NK-92 (cell line): ENCODE measurements around the gene ANKFY1.
"Not testable (repeated sequence)": the region's sequence is repeated elsewhere in the genome, so short reads cannot be mapped to it uniquely, and the experiment has no call there.

ENCODE experiments used
- DNase-seq: peaks from one replicate; lab custom pipeline; 2025; ENCODE audit not compliant: unreplicated experiment; lab: John Stamatoyannopoulos, UW

The ANKFY1 gene

DNA sequence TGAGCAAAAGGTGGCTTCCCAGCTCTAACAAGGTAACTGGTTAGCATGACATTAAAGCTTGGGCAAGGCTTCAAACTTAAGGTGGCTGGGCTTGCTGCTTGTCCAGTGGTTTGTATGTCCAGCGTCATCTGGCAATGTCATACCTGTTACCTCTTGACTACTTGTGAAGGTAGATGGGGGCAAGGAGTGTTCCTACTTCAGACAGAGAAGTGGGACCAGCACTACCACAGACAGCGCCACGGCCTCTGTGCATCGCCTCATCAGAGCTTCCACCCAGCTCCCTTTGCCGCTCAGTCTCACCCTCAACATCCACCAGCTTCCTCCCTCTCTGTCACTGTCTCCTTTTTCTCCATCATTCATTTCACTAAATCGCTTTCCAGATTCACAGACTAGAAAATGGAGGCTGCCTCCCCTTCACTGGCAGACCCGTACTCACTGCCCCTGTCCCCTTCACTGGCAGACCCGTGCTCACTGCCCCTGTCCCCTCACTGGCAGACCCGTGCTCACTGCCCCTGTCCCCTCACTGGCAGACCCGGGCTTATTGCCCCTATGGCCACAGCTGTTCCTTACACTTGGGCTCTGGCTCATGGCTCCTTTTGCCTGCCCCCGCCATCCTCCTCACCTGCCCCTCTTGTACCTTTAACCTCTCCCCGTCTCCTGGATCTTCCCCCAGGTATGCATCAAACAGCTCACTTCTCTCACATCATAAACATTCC lies 106.0 kb downstream of the ANKFY1 start:
- no peak for DNase-seq

- DNase-seq, result no peak
Observed at GRCh38 chr17:4156750-4157381, 106.9 kb downstream of the ANKFY1 start.

GRCh38 chr17:4155980-4156620 lies 107.7 kb downstream of the ANKFY1 start:
- no peak for DNase-seq

DNA sequence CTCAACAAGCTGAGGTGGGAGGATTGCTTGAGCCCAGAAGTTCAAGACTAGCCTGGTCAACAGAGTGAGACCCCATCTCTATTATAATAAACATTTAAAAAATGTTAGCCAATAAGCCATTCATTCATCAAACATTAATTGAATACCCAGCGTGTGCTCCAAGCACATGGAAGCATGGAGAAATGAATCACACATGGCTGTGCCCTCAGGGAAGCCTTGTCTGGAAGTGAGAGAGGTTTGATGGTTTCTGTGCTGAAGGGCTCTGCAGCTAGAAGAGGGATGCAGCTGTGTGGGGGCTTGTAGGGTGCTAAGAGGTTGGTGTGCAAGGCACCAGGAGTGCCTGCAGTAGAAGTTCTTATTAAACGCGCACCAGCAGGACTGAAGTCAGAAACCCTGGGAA lies 109.6 kb downstream of the ANKFY1 start:
- no peak for DNase-seq

DNA sequence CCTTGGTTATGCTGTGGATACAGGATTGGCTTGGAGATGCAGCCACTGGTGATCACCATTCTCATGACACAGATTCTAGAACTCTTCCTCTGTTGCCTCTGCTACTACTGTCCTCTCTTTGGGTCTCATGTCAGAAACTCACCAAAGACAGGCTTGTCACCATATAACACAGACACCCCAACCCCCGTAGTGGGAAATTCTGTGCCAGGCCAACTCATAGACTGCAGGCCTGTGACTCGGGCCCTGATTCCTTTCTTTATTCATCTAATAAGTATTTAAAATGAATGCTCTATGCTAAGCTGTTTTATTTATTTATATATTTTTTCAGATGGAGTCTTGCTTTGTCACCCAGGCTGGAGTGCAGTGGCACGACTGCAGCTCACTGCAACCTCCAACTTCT lies 111.3 kb downstream of the ANKFY1 start:
- no peak for DNase-seq

DNA sequence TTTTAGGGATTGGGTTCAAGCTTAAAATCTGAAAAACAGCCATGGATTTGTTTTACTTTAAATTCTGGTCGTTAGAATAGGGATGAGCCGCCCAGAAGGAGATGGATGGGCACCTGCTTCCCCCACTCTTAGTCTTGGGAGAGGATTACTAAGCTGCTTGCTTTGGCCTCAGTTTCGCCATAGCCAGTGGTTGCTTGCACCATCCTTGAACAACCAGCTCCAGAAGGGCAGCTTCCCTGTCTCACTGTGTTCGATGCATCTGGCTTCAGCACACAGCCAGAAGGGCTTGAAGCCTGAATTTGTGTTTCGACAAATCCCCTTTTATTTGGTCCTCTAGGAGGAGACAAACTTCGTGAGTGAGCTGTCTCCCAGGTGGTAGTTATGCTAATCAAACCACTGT lies 113.7 kb downstream of the ANKFY1 start:
- DNase-seq, result no peak

- no peak for DNase-seq
Observed at GRCh38 chr17:4148611-4149308, 115.0 kb downstream of the ANKFY1 start.

DNA sequence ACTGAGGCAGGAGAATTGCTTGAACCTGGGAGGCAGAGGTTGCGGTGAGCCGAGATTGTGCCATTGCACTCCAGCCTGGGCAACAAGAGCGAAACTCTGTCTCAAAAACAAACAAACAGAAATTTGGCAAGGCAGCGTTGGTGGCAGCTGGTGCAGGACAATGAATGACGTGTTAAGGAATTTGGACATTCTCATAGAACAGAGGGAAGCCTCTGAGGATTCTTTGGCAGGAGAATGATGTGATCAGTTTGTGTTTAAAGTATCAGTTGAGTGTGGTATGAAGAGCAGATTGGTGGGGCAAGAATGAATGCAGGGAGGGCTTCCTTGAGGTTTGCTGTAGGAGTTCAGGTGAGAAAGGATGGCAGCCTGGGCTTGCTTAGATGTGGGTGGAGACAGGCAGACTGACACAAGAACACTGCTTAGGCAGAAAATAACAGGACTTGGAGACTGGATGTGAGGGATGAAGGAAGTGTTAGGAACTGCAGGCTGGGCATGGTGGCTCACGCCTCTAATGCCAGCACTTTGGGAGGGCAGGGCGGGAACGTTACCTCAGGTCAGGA lies 115.9 kb downstream of the ANKFY1 start:
- no peak for DNase-seq

GRCh38 chr17:4146641-4147040 lies 117.1 kb downstream of the ANKFY1 start:
- DNase-seq, result no peak

DNA sequence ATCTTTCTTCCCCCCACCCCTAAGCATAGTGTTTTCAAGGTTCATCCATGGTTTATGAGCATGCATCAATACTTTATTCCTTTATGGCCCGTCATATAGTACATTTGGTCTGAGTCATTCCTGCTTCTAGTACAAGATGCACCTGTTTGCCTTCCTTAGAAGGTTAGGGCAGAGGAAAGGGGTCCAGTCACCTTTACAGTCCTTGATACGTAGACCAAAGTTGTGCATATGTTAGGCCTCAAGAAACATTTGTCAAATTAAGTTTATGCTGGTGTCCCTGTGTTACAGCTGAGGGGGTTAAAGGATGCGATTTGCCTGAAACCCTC lies 119.4 kb downstream of the ANKFY1 start:
- DNase-seq, result no peak

DNA sequence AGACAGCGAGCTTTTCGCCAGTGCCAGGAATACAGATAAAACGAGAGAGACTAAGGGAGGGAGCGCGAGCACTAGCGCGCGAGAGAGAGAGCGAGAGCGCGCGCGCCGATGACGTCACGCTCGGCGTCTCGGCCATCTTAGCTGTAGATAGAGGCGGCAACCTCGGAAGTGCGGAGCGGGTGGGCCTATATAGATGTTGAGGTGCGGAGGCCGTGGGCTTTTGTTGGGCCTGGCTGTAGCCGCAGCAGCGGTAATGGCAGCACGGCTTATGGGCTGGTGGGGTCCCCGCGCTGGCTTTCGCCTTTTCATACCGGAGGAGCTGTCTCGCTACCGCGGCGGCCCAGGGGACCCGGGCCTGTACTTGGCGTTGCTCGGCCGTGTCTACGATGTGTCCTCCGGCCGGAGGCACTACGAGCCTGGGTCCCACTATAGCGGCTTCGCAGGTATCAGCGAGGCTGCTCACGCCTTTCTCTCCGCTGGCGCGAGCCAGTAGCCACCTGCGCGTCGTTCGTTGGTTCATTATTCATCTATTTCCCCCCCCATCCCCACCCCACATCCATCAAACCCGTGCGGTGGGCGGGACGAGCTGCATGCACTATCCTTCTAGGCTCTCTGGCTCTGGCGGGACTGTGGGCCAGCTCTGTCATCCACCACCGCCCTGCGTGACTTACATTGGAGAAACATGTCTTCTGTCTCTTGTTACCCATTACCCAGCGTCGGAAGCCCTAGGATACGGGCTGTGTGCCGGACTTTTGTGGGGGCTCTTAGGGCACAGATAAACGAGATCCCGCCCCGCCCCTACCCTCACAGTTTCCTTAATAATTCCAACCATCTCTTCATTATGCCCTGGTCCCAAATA lies 120.0 kb downstream of the ANKFY1 start:
- peak; percentile 39 for DNase-seq

- no peak for DNase-seq
Observed at GRCh38 chr17:4142107-4142900, 121.5 kb downstream of the ANKFY1 start.

DNA sequence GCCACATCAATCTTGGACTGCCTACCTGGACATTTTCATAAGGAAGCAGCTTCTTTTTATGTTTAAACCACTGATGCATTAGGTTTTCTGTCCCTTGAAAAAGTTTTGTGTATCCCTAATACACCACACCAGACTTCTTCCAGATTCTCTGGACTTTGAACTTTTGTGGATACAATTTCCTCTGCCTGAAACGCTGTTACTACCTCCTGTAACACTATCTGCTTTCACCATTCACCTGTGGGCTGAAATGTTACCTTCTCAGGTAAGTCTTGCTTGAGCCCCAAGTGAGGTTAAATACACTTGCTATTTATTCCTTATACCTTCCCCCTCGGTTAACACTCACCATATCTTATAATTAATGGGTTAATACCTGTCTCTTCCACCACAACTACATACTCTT lies 123.7 kb downstream of the ANKFY1 start:
- DNase-seq, result no peak

GRCh38 chr17:4138906-4139526 lies 124.8 kb downstream of the ANKFY1 start:
- DNase-seq, result not testable (repeated sequence)

- no peak for DNase-seq
Observed at GRCh38 chr17:4136373-4136772, 127.4 kb downstream of the ANKFY1 start.

DNA sequence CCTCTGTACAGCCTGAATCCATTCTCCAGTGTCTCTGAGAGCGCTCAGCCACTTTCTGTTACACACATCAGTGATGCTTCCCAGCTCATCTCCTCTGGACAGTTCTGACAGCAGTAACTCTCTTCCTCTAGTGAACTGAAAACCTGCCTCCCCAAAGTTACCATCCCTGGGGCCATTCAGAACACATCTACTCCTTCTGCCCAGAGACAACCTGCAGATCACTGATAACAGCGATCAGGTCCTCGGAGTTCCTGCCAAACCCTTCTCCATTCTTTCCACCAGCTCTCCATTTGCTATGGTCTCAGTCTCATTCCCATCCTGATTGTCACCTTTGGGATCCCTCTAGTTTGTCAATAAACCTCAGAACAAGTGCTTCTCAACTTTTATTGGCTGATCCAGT lies 128.3 kb downstream of the ANKFY1 start:
- no peak for DNase-seq

- no peak for DNase-seq
Observed at GRCh38 chr17:4134721-4135120, 129.1 kb downstream of the ANKFY1 start.

- no peak for DNase-seq
Observed at GRCh38 chr17:4130715-4131114, 133.1 kb downstream of the ANKFY1 start.

GRCh38 chr17:4127555-4127954 lies 136.2 kb downstream of the ANKFY1 start:
- DNase-seq, result no peak
